GM11168 (cell line): ENCODE data around the gene SAMD7.

Experiments
- in situ Hi-C: fragments of 300-500 bp; cut with MboI; formaldehyde crosslinking; loops from one replicate; pipeline ENCODE4 v1.12.0; 2022; ENCODE audit warnings: low sequenced_read_pairs; ENCODE audit not compliant: unreplicated experiment

Gene SAMD7, protein sequence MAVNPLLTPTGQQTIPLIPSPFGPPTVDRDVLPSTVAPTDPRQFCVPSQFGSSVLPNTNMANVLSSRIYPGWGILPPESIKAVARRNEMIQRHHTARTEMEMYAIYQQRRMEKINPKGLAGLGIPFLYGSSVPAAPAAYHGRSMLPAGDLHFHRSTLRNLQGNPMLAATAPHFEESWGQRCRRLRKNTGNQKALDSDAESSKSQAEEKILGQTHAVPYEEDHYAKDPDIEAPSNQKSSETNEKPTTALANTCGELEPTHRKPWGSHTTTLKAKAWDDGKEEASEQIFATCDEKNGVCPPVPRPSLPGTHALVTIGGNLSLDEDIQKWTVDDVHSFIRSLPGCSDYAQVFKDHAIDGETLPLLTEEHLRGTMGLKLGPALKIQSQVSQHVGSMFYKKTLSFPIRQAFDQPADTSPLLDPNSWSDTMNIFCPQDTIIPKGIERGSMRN

DNA sequence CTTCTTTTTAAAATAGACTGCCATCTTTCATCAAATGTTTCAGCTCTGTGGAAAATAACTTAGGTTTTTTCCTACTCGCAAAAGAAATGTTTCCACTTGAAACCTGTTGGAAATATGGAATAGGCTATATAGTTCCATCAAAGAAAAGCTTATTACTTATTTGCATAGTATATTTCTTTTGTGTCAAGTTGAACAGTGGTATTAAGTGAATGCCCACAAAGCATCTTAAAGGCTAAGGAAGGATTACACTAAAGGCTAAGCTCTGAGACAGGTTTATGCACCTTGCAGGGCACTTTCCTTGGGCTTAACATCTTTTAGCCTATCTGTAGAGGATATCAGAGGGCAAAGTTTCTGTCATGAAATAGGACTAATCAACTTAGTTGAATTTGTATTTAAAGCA lies at the start of gene SAMD7:
Gene SAMD7 (plus strand): TSS at position 301 of the 400 bp plus-strand sequence. CDS start 7,927 bp downstream, outside the sequence.
- in situ Hi-C loops, result no loop called here

GRCh38 chr3:169861871-169862270 lies 49.5 kb upstream of the SAMD7 start:
- in situ Hi-C loops, result loop anchor here (10.0 kb wide), 1 partner anchor 103 kb away; the partner anchor contains the start of gene SEC62

GRCh38 chr3:169863458-169863899 lies 47.9 kb upstream of the SAMD7 start:
- in situ Hi-C loops, result loop anchor here (10.0 kb wide), 1 partner anchor 101 kb away; the partner anchor contains the start of gene SEC62

DNA sequence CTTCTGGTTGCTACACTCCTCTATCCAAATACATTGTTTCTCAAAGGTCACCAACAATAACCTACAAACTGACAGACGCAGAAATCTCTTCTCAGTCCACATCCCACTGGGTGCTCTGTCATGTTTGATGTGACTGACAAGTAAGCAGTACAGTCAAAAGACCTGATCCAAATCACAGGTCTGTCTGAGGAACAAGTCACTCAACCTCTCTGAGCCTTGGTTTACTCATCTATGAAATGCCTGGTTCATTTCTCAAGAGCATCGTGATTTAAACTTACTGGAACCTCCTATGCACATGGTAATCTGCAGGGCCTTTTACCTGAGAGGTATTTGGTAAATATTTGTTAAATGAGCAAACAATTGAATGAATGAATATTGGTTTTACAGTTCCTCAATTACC lies 47.1 kb upstream of the SAMD7 start:
- in situ Hi-C loops, result loop anchor here (10.0 kb wide), 1 partner anchor 101 kb away; the partner anchor contains the start of gene SEC62

DNA sequence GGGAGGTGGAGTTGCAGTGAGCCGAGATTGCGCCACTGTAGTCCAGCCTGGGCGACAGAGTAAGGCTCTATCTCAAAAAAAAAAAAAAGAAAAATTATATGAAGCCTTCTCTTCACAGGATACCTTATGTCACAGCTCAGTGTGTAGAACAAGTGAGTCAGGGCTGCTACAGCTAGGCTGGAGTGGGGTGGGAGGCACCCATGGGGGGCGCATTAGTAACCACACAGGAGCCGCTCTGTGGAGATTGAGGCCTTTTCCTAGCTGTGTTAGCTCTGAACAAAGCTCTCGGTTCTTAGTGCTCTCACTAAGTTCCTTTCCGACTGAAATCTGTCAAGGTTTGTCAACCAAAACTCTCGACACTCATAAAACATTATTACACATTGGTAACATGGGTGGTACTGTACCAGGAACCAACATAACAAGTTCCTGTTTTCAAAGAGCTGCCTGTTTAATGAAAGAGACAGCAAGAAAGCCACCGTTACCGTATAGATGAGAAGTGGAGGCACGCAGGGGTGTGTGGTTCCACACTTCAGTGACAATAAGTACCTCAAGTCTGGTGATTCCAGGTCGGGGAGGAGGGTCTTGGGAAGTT lies 46.1 kb upstream of the SAMD7 start:
- in situ Hi-C loops, result loop anchor here (10.0 kb wide), 1 partner anchor 100 kb away; the partner anchor contains the start of gene SEC62

DNA sequence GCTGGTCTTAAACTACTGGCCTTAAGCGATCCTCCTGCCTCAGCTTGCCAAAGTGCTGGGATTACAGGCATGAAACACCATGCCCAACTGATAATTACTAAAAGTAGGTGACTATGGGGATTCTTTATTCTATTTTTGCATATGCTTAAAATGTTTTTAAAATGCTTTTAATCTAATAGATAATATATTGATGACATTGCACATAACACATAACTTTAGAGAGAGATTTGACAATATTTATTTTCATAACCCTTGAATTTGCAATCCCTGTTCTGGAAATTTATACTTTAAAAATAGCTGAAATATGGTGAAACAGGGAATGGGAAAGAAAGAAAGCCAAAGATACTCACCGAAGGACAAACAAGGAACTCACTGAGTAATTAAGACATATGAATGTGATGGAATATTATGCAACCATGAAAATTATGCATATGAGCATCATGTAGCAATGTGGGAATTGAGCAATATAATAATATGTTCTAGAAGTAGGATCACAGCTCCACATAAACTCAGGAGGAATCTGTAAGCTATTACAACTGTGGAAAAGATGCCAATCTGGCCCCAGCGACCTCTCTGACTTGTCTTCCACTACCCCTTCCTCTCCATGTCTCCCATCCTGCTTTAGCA lies 43.7 kb upstream of the SAMD7 start:
- in situ Hi-C loops, result loop anchor here (10.0 kb wide), 1 partner anchor 97 kb away; the partner anchor contains the start of gene SEC62

DNA sequence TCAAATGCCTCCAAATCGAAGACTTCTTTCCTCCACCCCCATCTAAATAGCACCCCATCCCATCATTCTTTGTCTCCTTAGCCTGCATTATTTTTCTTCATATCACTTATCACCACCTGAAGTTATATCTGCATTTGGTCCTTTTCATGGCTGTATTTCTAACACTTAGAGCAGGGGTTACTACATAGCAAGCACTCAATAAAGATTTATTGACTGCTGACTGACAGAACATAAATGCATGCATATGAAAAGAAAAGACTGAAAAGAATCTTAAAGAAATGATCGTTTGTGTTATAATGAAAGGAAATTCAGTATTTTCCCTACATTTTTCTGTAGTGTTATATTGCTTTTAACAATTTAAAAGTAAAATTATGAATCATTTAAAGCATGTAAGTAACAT lies 43.0 kb upstream of the SAMD7 start:
- in situ Hi-C loops, result loop anchor here (10.0 kb wide), 1 partner anchor 96 kb away; the partner anchor contains the start of gene SEC62

GRCh38 chr3:169869484-169870220 lies 41.7 kb upstream of the SAMD7 start, which contains the start of gene LRRC31:
Gene LRRC31, minus strand, starts transcription at chr3:169869935. Its CDS starts 128 bp downstream, at chr3:169869807.
- in situ Hi-C loops, result loop anchor here (10.0 kb wide), 1 partner anchor 95 kb away; the partner anchor contains the start of gene SEC62

DNA sequence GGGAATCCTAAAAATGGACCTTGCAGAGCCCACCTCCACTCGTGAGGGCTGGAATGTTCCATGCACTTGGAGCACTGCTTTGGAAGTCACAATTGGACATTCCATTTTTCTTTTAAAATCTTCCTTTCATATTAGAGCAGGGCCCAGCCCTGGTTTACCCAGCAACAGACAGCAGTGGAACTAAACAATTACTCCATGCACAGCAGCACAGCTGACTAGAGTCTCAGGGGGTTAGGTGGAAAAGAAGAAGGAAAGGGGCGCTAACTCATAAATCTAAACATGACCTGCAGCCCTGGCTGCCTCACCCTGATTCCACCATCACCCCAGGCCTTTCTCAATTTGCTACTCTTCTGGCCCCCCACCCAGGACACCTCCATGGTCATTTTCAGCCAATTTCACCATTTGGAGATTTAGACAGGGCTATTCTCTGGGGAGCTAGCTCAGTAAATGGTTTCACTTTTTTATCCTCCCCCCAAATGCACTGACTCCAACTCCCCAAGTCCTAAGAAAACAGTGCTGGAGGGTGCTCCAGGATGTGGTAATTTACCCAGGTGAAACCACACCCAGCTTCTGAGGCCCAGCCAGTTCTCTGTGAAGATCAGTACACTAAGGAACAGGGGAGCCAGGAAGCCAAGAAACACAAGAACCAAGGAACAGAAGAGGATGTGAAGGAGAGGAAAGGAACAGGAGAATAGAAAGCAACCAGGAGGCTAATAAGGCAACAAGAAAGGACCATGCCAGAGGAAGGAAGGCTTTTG lies 40.1 kb upstream of the SAMD7 start:
- in situ Hi-C loops, result no loop called here

GRCh38 chr3:169879013-169879557 lies 32.3 kb upstream of the SAMD7 start:
- in situ Hi-C loops, result no loop called here

DNA sequence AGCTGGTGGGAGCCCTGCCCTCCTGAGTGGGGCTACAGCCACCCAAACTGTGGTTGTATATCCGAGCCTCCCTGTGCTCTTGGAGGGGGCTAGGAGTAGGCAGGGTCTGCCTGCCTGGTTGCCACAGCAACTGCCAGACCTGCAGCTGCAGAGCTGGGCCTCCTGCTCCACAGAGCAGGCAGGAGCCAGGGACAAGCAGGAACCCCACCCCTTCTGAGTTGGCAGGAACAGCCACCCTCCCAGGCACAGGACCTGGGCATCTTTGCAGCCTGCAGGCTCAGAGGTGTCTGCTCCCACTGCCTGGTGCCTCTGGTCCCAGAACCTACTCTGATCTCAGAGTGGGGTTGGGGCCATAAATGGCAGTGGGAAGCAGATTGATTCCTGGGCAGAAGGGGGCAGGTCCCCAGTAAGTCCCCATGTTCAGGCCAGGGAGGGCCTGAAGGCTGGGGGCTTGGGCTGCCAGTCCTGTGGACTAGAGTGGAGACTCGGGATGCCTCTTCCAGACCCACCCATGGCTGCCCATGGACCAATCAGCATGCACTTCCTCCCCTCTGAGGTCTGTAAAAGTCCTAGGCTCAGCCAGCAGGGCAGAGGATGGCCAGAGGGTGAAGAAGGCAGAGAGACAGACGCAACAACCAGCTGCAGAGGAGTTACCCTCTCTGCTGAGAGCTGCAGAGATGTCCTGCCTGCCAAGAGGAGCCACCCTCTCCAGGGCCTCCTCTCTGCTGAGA lies 31.4 kb upstream of the SAMD7 start:
- in situ Hi-C loops, result no loop called here

DNA sequence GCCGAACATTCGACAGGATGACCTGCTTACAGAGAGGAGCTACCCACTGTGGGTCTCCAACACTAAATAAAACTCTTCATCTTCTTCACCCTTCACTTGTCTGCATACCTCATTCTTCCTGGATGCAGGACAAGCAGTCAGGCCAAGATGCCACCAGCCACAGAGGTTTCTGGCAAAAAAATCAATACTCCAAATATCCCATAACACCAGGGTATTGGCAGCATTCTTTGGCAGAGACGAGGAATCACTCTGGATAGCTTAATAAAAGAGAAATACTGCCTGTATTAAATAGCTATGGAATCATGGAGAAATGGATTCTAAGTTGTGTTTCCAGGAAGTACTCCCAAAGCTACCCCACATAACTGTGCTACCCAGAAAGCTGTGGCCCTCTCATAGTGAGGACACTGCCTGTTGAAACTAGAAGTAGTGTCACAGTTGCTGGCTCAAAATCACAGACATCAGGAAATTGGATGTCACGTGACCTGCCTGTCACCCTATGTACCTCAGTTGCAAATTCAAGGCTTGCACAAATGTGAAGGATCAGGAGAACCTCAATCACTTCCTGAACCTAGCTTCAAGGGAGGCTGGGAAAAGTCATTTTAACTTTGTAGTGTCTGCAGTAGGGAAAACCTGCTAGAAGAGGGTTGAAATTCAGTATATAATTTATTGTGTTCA lies 30.7 kb upstream of the SAMD7 start:
- in situ Hi-C loops, result no loop called here

- in situ Hi-C loops, result no loop called here
Observed at GRCh38 chr3:169886671-169887070, 24.7 kb upstream of the SAMD7 start.

DNA sequence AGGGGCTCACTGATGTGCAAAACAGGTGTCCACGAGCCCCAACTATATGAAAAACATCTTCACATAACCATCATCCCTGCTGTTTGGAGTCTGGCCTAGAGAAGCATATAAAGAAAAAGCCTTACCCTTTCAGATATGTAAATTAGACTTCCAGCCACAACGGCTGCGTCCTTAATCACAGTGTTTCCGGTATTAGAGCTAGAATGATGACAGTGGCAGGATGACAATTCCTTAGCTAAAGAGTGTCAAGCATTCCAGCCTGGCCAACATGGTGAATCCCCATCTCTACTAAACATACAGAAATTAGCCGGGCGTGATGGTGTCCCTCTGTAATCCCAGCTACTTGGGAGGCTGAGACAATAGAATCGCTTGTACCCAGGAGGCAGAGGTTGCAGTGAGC lies 19.5 kb upstream of the SAMD7 start:
- in situ Hi-C loops, result no loop called here

GRCh38 chr3:169894110-169894509 lies 17.3 kb upstream of the SAMD7 start:
- in situ Hi-C loops, result no loop called here

- in situ Hi-C loops, result no loop called here
Observed at GRCh38 chr3:169895072-169895471, 16.3 kb upstream of the SAMD7 start.

DNA sequence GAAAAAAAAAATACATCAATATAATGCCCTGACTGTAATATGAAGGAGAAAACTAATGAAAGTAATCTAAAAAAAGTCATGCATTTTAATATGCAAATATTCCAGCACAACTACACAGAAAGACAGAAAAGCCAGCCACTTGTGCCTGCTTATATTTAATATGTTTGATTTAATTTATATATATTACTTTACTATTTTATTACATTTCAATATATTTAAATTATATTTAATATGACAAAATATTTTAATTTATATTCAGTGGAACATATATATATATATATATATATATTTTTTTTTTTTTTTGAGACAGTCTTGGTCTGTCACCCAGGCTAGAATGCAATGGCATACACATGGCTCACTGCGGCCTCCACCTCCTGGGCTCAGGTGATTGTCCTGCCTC lies 14.1 kb upstream of the SAMD7 start:
- in situ Hi-C loops, result no loop called here

DNA sequence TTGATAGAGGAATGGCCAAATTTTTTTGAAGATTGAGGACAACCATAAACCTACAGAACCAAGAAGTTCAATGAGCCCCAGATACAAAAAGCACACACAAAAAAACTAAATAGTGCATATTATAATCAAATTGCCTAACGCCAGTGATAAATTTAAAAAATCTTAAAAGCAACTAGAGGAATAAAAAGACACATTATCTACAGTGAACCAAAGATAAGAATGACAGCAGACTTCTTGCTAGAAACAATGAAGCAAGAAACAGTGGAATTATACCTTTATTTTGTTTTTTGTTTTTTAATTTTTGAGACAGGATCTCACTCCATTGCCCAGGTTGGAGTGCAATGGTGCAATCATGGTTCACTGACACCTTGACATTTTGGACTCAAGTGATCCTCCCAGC lies 9.9 kb upstream of the SAMD7 start:
- in situ Hi-C loops, result no loop called here
